HepG2 (cell line): ENCODE measurements around the gene OTC. TPM values are rescaled to one million over a fixed set of nuclear protein-coding genes. Genes with fewer than 3 reads are reported as not detected.

Experiments used
- ATM ChIP-seq: fragments of 450-650 bp; IDR thresholded peaks from 2 replicates; pipeline ENCODE4 v1.7.1; 2017; ENCODE audit warnings: mild to moderate bottlenecking, borderline replicate concordance
- CREM ChIP-seq, 2 experiments: sonication (generic) in 1 of 2; formaldehyde crosslinking in 1 of 2; IDR thresholded peaks; 2 replicates each; pipeline versions ENCODE4 v1.4.0 to v1.6.1; 2016 to 2020; ENCODE audit warnings: antibody characterized with exemption in 1 of 2, mild to moderate bottlenecking in 1 of 2, missing genetic modification reagents in 1 of 2
- HNF4G ChIP-seq, 2 experiments: sonication (generic) in 1 of 2; formaldehyde crosslinking in 1 of 2; IDR thresholded peaks; 2 replicates each; pipeline versions ENCODE4 v1.4.0 to v1.6.1; 2011 to 2020; ENCODE audit warnings: borderline replicate concordance in 2 of 2, low read depth in 2 of 2, mild to moderate bottlenecking in 2 of 2, low read length in 1 of 2, missing genetic modification reagents in 1 of 2, moderate library complexity in 1 of 2
- NBN ChIP-seq: fragments of 450-650 bp; conservative IDR thresholded peaks from 2 replicates; pipeline ENCODE4 v1.6.1; 2017
- NFE2L2 ChIP-seq: fragments of 150-350 bp; IDR thresholded peaks from 2 replicates; pipeline ENCODE4 v1.6.1; 2014; ENCODE audit warnings: low read length
- NR2F6 ChIP-seq, 2 experiments: IDR thresholded peaks; 2 replicates each; pipeline ENCODE4 v1.6.1; 2016; ENCODE audit warnings: antibody characterized with exemption in 1 of 2, mild to moderate bottlenecking in 1 of 2
- PATZ1 ChIP-seq: sonication (generic); formaldehyde crosslinking; IDR thresholded peaks from 2 replicates; pipeline ENCODE4 v1.4.0; 2020; ENCODE audit warnings: missing genetic modification reagents
- PCBP2 ChIP-seq: fragments of 200-400 bp; formaldehyde crosslinking; optimal IDR thresholded peaks from 2 replicates; pipeline ENCODE3; 2018; ENCODE audit warnings: low read length, low read depth; ENCODE audit not compliant: poor library complexity, severe bottlenecking
- ZFP37 ChIP-seq: sonication (generic); formaldehyde crosslinking; IDR thresholded peaks from 2 replicates; pipeline ENCODE4 v1.4.0; 2020; ENCODE audit warnings: missing genetic modification reagents, borderline replicate concordance
- ZNF609 ChIP-seq: sonication (generic); formaldehyde crosslinking; IDR thresholded peaks from 2 replicates; pipeline ENCODE4 v1.4.0; 2020; ENCODE audit warnings: mild to moderate bottlenecking, missing genetic modification reagents, borderline replicate concordance
- polyA plus RNA-seq, 8 experiments: library from polyadenylated mRNA; depleted of rRNA in 3 of 8; stranded (reverse) in 7 of 8; unstranded in 1 of 8; fragments of >200 nt; fragmentation: Illumina TruSeq in 4 of 8; extraction: Trizol in 4 of 8; gene quantifications; 2 replicates each; pipeline versions ENCODE4 v1.2.1 to v1.2.3, GENCODE V29; 2011 to 2016; ENCODE audit warnings: low read depth in 4 of 8, missing spikeins in 1 of 8, mixed read lengths in 1 of 8; ENCODE audit not compliant: insufficient read depth in 1 of 8
- total RNA-seq, 5 experiments: library from RNA; depleted of rRNA; stranded (reverse); fragments of >200 nt; fragmentation: Illumina TruSeq; extraction: Trizol; gene quantifications; 2 replicates each; pipeline ENCODE4 v1.2.3, GENCODE V29; 2016; ENCODE audit warnings: low read depth in 1 of 5
- TF ChIP-seq, protein P1 (sequence below): sonication (generic); formaldehyde crosslinking; IDR thresholded peaks from 2 replicates; pipeline ENCODE4 v1.5.0; 2020; ENCODE audit warnings: mild to moderate bottlenecking, missing genetic modification reagents
- TF ChIP-seq, protein P2 (sequence below): IDR thresholded peaks from 2 replicates; pipeline ENCODE4 v1.4.0; 2020; ENCODE audit warnings: mild to moderate bottlenecking, missing genetic modification reagents

The OTC gene
- total and polyA plus RNA-seq, 2 of the 13 experiments (the other 11 are each of a cell fraction or from before 2014, with no cell fraction given), result 0.04 to 1.8 TPM

DNA sequence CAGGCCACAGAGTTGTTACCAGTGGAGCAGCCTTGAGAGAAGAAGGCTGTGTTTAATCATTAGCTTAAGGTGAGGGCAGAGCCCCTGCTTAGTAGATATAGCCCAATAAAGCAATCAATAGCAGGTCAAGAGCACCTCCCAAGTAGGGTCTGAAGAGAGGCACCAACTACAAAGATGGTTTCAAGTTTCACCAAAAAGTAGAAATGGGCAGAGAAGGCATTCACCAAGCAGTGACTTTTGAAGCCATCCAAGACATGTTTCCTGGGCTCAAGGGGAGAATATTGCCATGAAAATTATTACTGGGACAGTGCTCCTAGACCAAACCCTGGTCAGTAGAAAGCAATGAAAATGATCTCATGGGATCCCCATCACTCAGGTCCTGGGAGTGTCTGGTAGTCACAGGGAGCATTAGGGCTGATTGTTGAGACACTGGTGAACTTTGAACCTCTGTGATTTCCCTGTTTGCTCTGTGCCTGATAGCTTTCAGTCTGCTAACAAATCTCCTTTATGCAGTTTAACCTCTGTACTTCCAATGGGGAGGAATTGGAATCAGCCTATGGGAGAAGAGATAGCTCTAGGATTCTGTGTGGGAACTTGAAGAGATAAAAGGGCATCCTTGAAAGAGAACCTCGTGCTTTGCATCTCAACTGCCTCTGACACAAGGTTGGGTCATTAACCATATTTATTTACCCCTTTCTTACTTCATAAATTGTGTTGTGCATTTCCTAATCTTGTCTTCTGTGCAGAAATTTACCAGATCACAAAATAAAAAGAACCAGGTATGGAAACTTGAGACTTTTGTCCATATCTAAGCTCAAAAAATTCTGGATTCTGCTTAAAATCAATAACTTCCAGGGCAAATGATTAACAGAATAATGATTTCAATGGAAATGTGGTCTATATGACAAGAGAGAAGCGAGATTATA is 9.3 kb upstream of the OTC start (continued):
- TF ChIP-seq PATZ1 (CRISPR knock-in tag) (no peak), PCBP2 (no peak), NR2F6 (IDR thresholded peaks at IDR 0.05) (peak; percentile 36; the same call in 1 of the 2 replicates), NR2F6 (CRISPR knock-in tag; IDR thresholded peaks at IDR 0.05) (no peak), ZNF609 (CRISPR knock-in tag) (peak; percentile 35; the same call in 1 of the 2 replicates), NFE2L2 (no peak), HNF4G (IDR thresholded peaks at IDR 0.05; ENCODE audit: borderline replicate concordance, low read depth, low read length) (peak; percentile 70; the same call in 1 of the 2 replicates), HNF4G (CRISPR knock-in tag; IDR thresholded peaks at IDR 0.05; ENCODE audit: borderline replicate concordance, low read depth) (no peak), ZFP37 (CRISPR knock-in tag) (no peak), ATM (no peak), CREM (IDR thresholded peaks at IDR 0.05) (peak; percentile 53), CREM (CRISPR knock-in tag; IDR thresholded peaks at IDR 0.05) (no peak), NBN (no peak)
- TF ChIP-seq, protein P1, sequence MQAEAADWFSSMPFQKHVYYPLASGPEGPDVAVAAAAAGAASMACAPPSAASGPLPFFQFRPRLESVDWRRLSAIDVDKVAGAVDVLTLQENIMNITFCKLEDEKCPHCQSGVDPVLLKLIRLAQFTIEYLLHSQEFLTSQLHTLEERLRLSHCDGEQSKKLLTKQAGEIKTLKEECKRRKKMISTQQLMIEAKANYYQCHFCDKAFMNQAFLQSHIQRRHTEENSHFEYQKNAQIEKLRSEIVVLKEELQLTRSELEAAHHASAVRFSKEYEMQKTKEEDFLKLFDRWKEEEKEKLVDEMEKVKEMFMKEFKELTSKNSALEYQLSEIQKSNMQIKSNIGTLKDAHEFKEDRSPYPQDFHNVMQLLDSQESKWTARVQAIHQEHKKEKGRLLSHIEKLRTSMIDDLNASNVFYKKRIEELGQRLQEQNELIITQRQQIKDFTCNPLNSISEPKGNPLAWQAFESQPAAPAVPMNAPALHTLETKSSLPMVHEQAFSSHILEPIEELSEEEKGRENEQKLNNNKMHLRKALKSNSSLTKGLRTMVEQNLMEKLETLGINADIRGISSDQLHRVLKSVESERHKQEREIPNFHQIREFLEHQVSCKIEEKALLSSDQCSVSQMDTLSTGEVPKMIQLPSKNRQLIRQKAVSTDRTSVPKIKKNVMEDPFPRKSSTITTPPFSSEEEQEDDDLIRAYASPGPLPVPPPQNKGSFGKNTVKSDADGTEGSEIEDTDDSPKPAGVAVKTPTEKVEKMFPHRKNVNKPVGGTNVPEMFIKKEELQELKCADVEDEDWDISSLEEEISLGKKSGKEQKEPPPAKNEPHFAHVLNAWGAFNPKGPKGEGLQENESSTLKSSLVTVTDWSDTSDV (CRISPR knock-in tag), result no peak
- TF ChIP-seq, protein P2, sequence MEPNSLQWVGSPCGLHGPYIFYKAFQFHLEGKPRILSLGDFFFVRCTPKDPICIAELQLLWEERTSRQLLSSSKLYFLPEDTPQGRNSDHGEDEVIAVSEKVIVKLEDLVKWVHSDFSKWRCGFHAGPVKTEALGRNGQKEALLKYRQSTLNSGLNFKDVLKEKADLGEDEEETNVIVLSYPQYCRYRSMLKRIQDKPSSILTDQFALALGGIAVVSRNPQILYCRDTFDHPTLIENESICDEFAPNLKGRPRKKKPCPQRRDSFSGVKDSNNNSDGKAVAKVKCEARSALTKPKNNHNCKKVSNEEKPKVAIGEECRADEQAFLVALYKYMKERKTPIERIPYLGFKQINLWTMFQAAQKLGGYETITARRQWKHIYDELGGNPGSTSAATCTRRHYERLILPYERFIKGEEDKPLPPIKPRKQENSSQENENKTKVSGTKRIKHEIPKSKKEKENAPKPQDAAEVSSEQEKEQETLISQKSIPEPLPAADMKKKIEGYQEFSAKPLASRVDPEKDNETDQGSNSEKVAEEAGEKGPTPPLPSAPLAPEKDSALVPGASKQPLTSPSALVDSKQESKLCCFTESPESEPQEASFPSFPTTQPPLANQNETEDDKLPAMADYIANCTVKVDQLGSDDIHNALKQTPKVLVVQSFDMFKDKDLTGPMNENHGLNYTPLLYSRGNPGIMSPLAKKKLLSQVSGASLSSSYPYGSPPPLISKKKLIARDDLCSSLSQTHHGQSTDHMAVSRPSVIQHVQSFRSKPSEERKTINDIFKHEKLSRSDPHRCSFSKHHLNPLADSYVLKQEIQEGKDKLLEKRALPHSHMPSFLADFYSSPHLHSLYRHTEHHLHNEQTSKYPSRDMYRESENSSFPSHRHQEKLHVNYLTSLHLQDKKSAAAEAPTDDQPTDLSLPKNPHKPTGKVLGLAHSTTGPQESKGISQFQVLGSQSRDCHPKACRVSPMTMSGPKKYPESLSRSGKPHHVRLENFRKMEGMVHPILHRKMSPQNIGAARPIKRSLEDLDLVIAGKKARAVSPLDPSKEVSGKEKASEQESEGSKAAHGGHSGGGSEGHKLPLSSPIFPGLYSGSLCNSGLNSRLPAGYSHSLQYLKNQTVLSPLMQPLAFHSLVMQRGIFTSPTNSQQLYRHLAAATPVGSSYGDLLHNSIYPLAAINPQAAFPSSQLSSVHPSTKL, result peak; percentile 49
